SK-N-SH (cell line): ENCODE data around the gene AGBL5. TPM values are rescaled to one million over a fixed set of nuclear protein-coding genes. Genes with fewer than 3 reads are reported as not detected.

Source experiments
- CTCF ChIA-PET: fragments of 300-600, 350-600 bp; formaldehyde crosslinking; extraction: SDS; loops from one replicate; lab custom pipeline; 2021; lab: Yijun Ruan, JAX
- POLR2A ChIA-PET: fragments of 350-600 bp; sonication (Branson Sonifier 250); formaldehyde crosslinking; extraction: SDS; loops from one replicate; lab custom pipeline; 2020; ENCODE audit warnings: antibody characterized with exemption, inconsistent platforms; lab: Yijun Ruan, JAX
- DNase-seq: peaks from one replicate; pipeline ENCODE4 v3.0.0; 2012
- H2AFZ ChIP-seq: fragments of 200-600 bp; sonication (generic); 2 replicates; pipeline ENCODE4 v1.8.1; 2016; ENCODE audit warnings: antibody characterized with exemption, mild to moderate bottlenecking, low read depth
- H3F3A ChIP-seq: fragments of 200-600 bp; sonication (generic); replicated peaks from 2 replicates; pipeline ENCODE3; 2016; ENCODE audit warnings: antibody characterized with exemption, mild to moderate bottlenecking; ENCODE audit not compliant: insufficient read depth
- H3K27ac ChIP-seq, 2 experiments: fragments of 200-500 bp in 1 of 2; fragments of 200-600 bp in 1 of 2; sonication (Bioruptor generic) in 1 of 2; sonication (generic), shearing (Covaris generic) in 1 of 2; 2 replicates each; pipeline versions ENCODE4 v1.5.1 to v1.6.1; 2014 to 2016; ENCODE audit warnings: low read depth in 2 of 2, inconsistent platforms in 1 of 2, low read length in 1 of 2, mild to moderate bottlenecking in 1 of 2, mixed read lengths in 1 of 2
- H3K27me3 ChIP-seq: fragments of 200-600 bp; sonication (generic), shearing (Covaris generic); 2 replicates; pipeline ENCODE4 v1.6.1; 2016; ENCODE audit warnings: mixed run types; ENCODE audit not compliant: insufficient read depth
- H3K36me3 ChIP-seq, 2 experiments: fragments of 200-500 bp in 1 of 2; fragments of 200-600 bp in 1 of 2; sonication (Bioruptor generic) in 1 of 2; sonication (generic) in 1 of 2; replicated peaks in 1 of 2; 2 replicates each; pipeline versions ENCODE3 to v1.5.1; 2014 to 2016; ENCODE audit warnings: low read length in 1 of 2, mild to moderate bottlenecking in 1 of 2; ENCODE audit not compliant: insufficient read depth in 2 of 2, control insufficient read depth in 1 of 2
- H3K4me1 ChIP-seq, 2 experiments: fragments of 200-500 bp in 1 of 2; fragments of 200-600 bp in 1 of 2; sonication (Bioruptor generic) in 1 of 2; sonication (generic), shearing (Covaris generic) in 1 of 2; 2 replicates each; pipeline versions ENCODE4 v1.5.1 to v1.6.1; 2014 to 2016; ENCODE audit warnings: low read depth in 1 of 2, low read length in 1 of 2, mixed run types in 1 of 2; ENCODE audit not compliant: insufficient read depth in 2 of 2, control insufficient read depth in 1 of 2
- H3K4me2 ChIP-seq: fragments of 200-600 bp; sonication (generic), shearing (Covaris generic); 2 replicates; pipeline ENCODE4 v1.6.1; 2017; ENCODE audit warnings: mixed run types
- H3K4me3 ChIP-seq, 2 experiments: fragments of 200-500 bp in 1 of 2; fragments of 200-600 bp in 1 of 2; sonication (Bioruptor generic) in 1 of 2; sonication (generic), shearing (Covaris generic) in 1 of 2; 2 replicates each; pipeline versions ENCODE4 v1.5.1 to v1.8.1; 2014 to 2016; ENCODE audit warnings: low read depth in 2 of 2, inconsistent platforms in 1 of 2, low read length in 1 of 2, mild to moderate bottlenecking in 1 of 2, mixed read lengths in 1 of 2, moderate library complexity in 1 of 2
- H3K79me2 ChIP-seq: fragments of 200-600 bp; sonication (generic); 2 replicates; pipeline ENCODE4 v1.8.1; 2017; ENCODE audit warnings: mild to moderate bottlenecking; ENCODE audit not compliant: insufficient read depth
- H3K9ac ChIP-seq: fragments of 200-600 bp; sonication (generic); 2 replicates; pipeline ENCODE4 v1.6.1; 2017; ENCODE audit warnings: mixed run types
- H3K9me2 ChIP-seq: fragments of 200-600 bp; sonication (generic); 2 replicates; pipeline ENCODE4 v1.6.1; 2017; ENCODE audit warnings: mixed run types
- H3K9me3 ChIP-seq: fragments of 200-600 bp; sonication (generic); 2 replicates; pipeline ENCODE4 v1.6.1; 2017; ENCODE audit warnings: mixed run types, mild to moderate bottlenecking, moderate library complexity
- H4K20me1 ChIP-seq: fragments of 200-600 bp; sonication (generic); 2 replicates; pipeline ENCODE4 v1.6.1; 2017; ENCODE audit warnings: mild to moderate bottlenecking, mixed run types; ENCODE audit not compliant: insufficient read depth
- EP300 ChIP-seq, 2 experiments: IDR thresholded peaks; 2 replicates each; pipeline versions ENCODE4 v1.4.0 to v1.6.1; 2012; ENCODE audit warnings: borderline replicate concordance in 1 of 2, low read depth in 1 of 2, low read length in 1 of 2
- EZH2phosphoT487 ChIP-seq: fragments of 200-600 bp; sonication (generic); IDR thresholded peaks from 2 replicates; pipeline ENCODE4 v1.6.1; 2017; ENCODE audit warnings: low read depth, mixed run types, mild to moderate bottlenecking, antibody characterized with exemption, moderate library complexity, borderline replicate concordance
- FOSL2 ChIP-seq: IDR thresholded peaks from 2 replicates; pipeline ENCODE4 v1.4.0; 2012; ENCODE audit warnings: low read depth, mild to moderate bottlenecking, moderate library complexity, borderline replicate concordance
- FOXJ3 ChIP-seq: sonication (generic); formaldehyde crosslinking; IDR thresholded peaks from 2 replicates; pipeline ENCODE4 v1.5.1; 2020; ENCODE audit warnings: mild to moderate bottlenecking, missing genetic modification reagents
- FOXM1 ChIP-seq: IDR thresholded peaks from 2 replicates; pipeline ENCODE4 v1.4.0; 2012; ENCODE audit warnings: low read depth, mild to moderate bottlenecking
- GABPA ChIP-seq: IDR thresholded peaks from 2 replicates; pipeline ENCODE4 v1.4.0; 2012; ENCODE audit warnings: low read depth, mild to moderate bottlenecking
- GATA2 ChIP-seq: sonication (generic); formaldehyde crosslinking; IDR thresholded peaks from 2 replicates; pipeline ENCODE4 v1.5.0; 2020; ENCODE audit warnings: mild to moderate bottlenecking, missing genetic modification reagents
- MAX ChIP-seq: IDR thresholded peaks from 2 replicates; pipeline ENCODE4 v1.4.0; 2012; ENCODE audit warnings: low read depth
- MEF2A ChIP-seq: IDR thresholded peaks from 2 replicates; pipeline ENCODE4 v1.4.0; 2012; ENCODE audit warnings: low read depth, borderline replicate concordance
- MXI1 ChIP-seq: IDR thresholded peaks from 2 replicates; pipeline ENCODE4 v1.6.1; 2012; ENCODE audit warnings: mild to moderate bottlenecking, low read depth, low read length, improper control_type of control experiment
- POLR2AphosphoS5 ChIP-seq: IDR thresholded peaks from 2 replicates; pipeline ENCODE4 v1.6.1; 2012; ENCODE audit warnings: low read depth, low read length
- RAD21 ChIP-seq: IDR thresholded peaks from 2 replicates; pipeline ENCODE4 v1.6.1; 2012; ENCODE audit warnings: mild to moderate bottlenecking, low read length
- RCOR1 ChIP-seq: fragments of 150-350 bp; IDR thresholded peaks from 2 replicates; pipeline ENCODE4 v1.6.1; 2017; ENCODE audit warnings: antibody characterized with exemption, low read length
- RFX5 ChIP-seq: IDR thresholded peaks from 2 replicates; pipeline ENCODE4 v1.6.1; 2012; ENCODE audit warnings: mild to moderate bottlenecking, improper control_type of control experiment, low read length
- RXRA ChIP-seq: IDR thresholded peaks from 2 replicates; pipeline ENCODE4 v1.4.0; 2012; ENCODE audit warnings: low read depth, mild to moderate bottlenecking, borderline replicate concordance
- SIN3A ChIP-seq: IDR thresholded peaks from 2 replicates; pipeline ENCODE4 v1.6.1; 2012; ENCODE audit warnings: low read depth, mild to moderate bottlenecking, low read length, moderate library complexity, borderline replicate concordance
- TAF1 ChIP-seq: IDR thresholded peaks from 2 replicates; pipeline ENCODE4 v1.6.1; 2012; ENCODE audit warnings: low read depth, mild to moderate bottlenecking, low read length, moderate library complexity, borderline replicate concordance
- TCF12 ChIP-seq: IDR thresholded peaks from 2 replicates; pipeline ENCODE4 v1.4.0; 2012
- YY1 ChIP-seq: IDR thresholded peaks from 2 replicates; pipeline ENCODE4 v1.4.0; 2012; ENCODE audit warnings: low read depth, mild to moderate bottlenecking
- WGBS: methylation state at CpG from one replicate; pipeline ENCODE4 v1.1.6; 2017; ENCODE audit warnings: low lambda C conversion rate; 5-methylcytosine and 5-hydroxymethylcytosine counted together
- polyA plus RNA-seq, 3 experiments: library from polyadenylated mRNA; depleted of rRNA; stranded (reverse); fragments of >200 nt; gene quantifications; 2 replicates each; pipeline ENCODE4 v1.2.3, GENCODE V29; 2012

Gene AGBL5
- polyA plus RNA-seq, 1 of the 3 experiments (the other 2 are of a cell fraction): 45.5 TPM

- TF ChIP-seq MXI1 (peak; percentile 97), TAF1 (peak; percentile 69; the same call in 1 of the 2 replicates), MAX (peak; percentile 97), RFX5 (no peak), YY1 (0 out of 2 replicates have a peak, but pooled peaks have one; percentile 44), SIN3A (peak; percentile 94; the same call in 1 of the 2 replicates), TCF12 (peak; percentile 48; the same call in 1 of the 2 replicates), RCOR1 (0 out of 2 replicates have a peak, but pooled peaks have one; percentile 21), FOXJ3 (CRISPR knock-in tag) (0 out of 2 replicates have a peak, but pooled peaks have one; percentile 42), RXRA (no peak), EP300 (IDR thresholded peaks at IDR 0.05; ENCODE audit: borderline replicate concordance in 1 of 2, low read depth in 1 of 2, low read length in 1 of 2) (peak in 1 of 2 experiments; percentile 42; a peak in 1 of 4 replicates), FOSL2 (no peak), GABPA (no peak), RAD21 (peak; percentile 52)
Measured at GRCh38 chr2:27086090-27086723, 34.7 kb downstream of the AGBL5 start (continued).

GRCh38 chr2:27086724-27087593, 35.5 kb downstream of the AGBL5 start, which contains the start of gene KHK:
TSS of gene KHK (plus strand) at chr2:27086772. CDS start at chr2:27087260, 488 bp downstream.
- Histone ChIP-seq H3K27ac (peak within 1 kb of the TSS; percentile 37 to 89; a peak in 3 of 4 replicates), H3K27me3 (no peaks in the 10 kb centered on the region), H3K9ac (peak within 1 kb of the TSS; percentile 61), H3K4me1 (peaks cover 6 to 38% of the 10 kb centered on the region in 2 experiments; a peak in 3 of 4 replicates), H3K9me3 (no peaks in the 10 kb centered on the region), H4K20me1 (peaks cover 10% of the 10 kb centered on the region; the same call in 1 of the 2 replicates), H2AFZ (peak within 1 kb of the TSS; percentile 74; the same call in 1 of the 2 replicates), H3K9me2 (no peaks in the 10 kb centered on the region), H3F3A (peaks cover 7% of the 10 kb centered on the region), H3K4me3 (peak within 1 kb of the TSS; percentile 65 to 75), H3K79me2 (peaks cover under 1% of the 10 kb centered on the region; the same call in 1 of the 2 replicates), H3K4me2 (peak within 1 kb of the TSS; percentile 89), H3K36me3 (peaks cover 4 to 31% of the 10 kb centered on the region in 2 experiments)
- POLR2A ChIA-PET: interaction anchor here (0.7 to 4.8 kb wide), 18 partner anchors 8 to 238 kb away, joined by 3 to 36 read pairs (median 4); partner anchors contain the start of genes ABHD1, AGBL5, EMILIN1 and OST4
- TF ChIP-seq SIN3A (no peak), FOXM1 (no peak), GABPA (no peak), EZH2phosphoT487 (no peak), MEF2A (no peak), RCOR1 (no peak), POLR2AphosphoS5 (no peak; the same call in 1 of the 2 replicates), MXI1 (peak; percentile 59), GATA2 (CRISPR knock-in tag) (no peak)
- WGBS: 20% methylated on average over 34 of the region's 54 CpGs
- CTCF ChIA-PET: interaction anchor here (0.6 to 14.6 kb wide), 32 partner anchors 8 to 289 kb away, joined by 3 to 227 read pairs (median 4); partner anchors contain the start of genes ABHD1, AGBL5, OST4 and TMEM214
- peak; percentile 90 for DNase-seq
